ENCODE data around the gene RTTN. TPM values are rescaled to one million over a fixed set of nuclear protein-coding genes. Genes with fewer than 3 reads are reported as not detected.

The RTTN gene
- total RNA-seq, 2 experiments from 2014 or later = 19.8 to 29.7 TPM

DNA sequence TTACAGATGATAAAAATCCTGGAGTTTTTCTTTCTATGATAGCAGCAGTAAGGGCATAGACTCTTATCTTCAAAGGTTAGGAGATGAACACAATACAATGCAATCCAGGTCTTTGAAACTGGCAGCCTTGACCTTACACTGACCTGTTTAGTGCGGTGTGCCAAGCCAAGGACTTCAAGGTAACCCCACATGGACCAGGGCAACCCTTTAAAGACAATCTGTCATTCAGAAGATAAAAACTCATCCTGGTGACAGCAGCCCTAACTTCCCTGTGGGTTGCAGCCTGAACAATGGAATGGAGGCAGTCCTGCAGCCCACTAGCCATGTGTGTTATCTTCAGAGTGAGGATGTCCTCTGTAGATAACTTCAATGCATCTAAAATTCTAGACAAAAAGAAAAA lies 78.1 kb downstream of the RTTN start:
- CTCF ChIA-PET (ENCODE audit: unreplicated experiment) = no interaction called here
- H3K9me2 ChIP-seq (ENCODE audit: insufficient read depth, low read length) = no peaks in the 10 kb centered on the region
- TF ChIP-seq, protein P1, sequence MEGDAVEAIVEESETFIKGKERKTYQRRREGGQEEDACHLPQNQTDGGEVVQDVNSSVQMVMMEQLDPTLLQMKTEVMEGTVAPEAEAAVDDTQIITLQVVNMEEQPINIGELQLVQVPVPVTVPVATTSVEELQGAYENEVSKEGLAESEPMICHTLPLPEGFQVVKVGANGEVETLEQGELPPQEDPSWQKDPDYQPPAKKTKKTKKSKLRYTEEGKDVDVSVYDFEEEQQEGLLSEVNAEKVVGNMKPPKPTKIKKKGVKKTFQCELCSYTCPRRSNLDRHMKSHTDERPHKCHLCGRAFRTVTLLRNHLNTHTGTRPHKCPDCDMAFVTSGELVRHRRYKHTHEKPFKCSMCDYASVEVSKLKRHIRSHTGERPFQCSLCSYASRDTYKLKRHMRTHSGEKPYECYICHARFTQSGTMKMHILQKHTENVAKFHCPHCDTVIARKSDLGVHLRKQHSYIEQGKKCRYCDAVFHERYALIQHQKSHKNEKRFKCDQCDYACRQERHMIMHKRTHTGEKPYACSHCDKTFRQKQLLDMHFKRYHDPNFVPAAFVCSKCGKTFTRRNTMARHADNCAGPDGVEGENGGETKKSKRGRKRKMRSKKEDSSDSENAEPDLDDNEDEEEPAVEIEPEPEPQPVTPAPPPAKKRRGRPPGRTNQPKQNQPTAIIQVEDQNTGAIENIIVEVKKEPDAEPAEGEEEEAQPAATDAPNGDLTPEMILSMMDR (conservative IDR thresholded peaks at IDR 0.05; ENCODE audit: low read length) = no peak
- TF ChIP-seq EZH2phosphoT487 (IDR thresholded peaks at IDR 0.05; ENCODE audit: borderline replicate concordance, low read depth, low read length) = no peak

DNA sequence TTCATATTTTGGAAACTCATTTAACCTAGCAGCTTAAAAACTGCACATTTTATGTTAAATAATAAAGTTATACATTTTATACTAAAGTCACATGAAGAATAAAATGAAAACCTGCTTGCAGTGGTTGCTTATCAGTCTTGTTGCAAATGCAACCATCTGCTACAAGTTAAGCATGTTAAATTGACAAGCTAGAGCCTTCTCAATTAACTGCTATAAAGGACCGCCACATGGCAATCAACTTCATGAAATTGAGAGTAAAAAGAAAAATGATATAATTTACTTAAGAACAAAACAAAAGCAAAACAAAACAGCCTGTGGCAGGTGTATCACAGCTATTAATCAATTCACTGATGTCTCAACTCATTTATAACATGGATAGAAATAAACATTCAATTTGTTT lies 78.7 kb downstream of the RTTN start:
- H3K36me3 ChIP-seq (ENCODE audit: insufficient read depth, low read length) = peaks cover 10% of the 10 kb centered on the region; the same call in 1 of the 2 replicates
- H3K4me1 ChIP-seq (ENCODE audit: insufficient read depth, low read length, poor library complexity, severe bottlenecking) = no peaks in the 10 kb centered on the region
- H3K9me2 ChIP-seq (ENCODE audit: insufficient read depth, low read length) = no peaks in the 10 kb centered on the region
- POLR2A ChIA-PET = no interaction called here
- BruUV-seq (replicated peaks) = no TSS peak
- H4K20me1 ChIP-seq (ENCODE audit: insufficient read depth, low read length) = no peaks in the 10 kb centered on the region
- no peak overlapping the region for H3K27ac ChIP-seq (ENCODE audit: low read depth, low read length, poor library complexity, severe bottlenecking)
- no peak overlapping the region for H3K4me2 ChIP-seq (ENCODE audit: low read length)
- CTCF ChIA-PET (ENCODE audit: unreplicated experiment) = no interaction called here
- H2AFZ ChIP-seq (ENCODE audit: low read length) = no peak overlapping the region
- no peak for DNase-seq (ENCODE audit: low spot score)
- H3K4me3 ChIP-seq (ENCODE audit: low read depth, low read length, poor library complexity, severe bottlenecking) = no peak overlapping the region
- TF ChIP-seq EZH2phosphoT487 (IDR thresholded peaks at IDR 0.05; ENCODE audit: borderline replicate concordance, low read depth, low read length) = no peak
- TF ChIP-seq, protein P1 (conservative IDR thresholded peaks at IDR 0.05; ENCODE audit: low read length) = no peak
- intact Hi-C loops (cut with micrococcal nuclease; ENCODE audit: unreplicated experiment) = no loop called here
- no peaks in the 10 kb centered on the region for H3K79me2 ChIP-seq (ENCODE audit: insufficient read depth, low read depth, low read length)
- H3K9me3 ChIP-seq (ENCODE audit: low read length) = no peaks in the 10 kb centered on the region

More for the DNA sequence above, 78.1 kb downstream of the RTTN start:
- no peaks in the 10 kb centered on the region for H3K79me2 ChIP-seq (ENCODE audit: insufficient read depth, low read depth, low read length)
- no peaks in the 10 kb centered on the region for H4K20me1 ChIP-seq (ENCODE audit: insufficient read depth, low read length)
- BruUV-seq (replicated peaks) = no TSS peak
- peaks cover 10% of the 10 kb centered on the region; the same call in 1 of the 2 replicates for H3K36me3 ChIP-seq (ENCODE audit: insufficient read depth, low read length)
- H3K4me3 ChIP-seq (ENCODE audit: low read depth, low read length, poor library complexity, severe bottlenecking) = no peak overlapping the region
- no peaks in the 10 kb centered on the region for H3K9me3 ChIP-seq (ENCODE audit: low read length)
- no peak overlapping the region for H3K4me2 ChIP-seq (ENCODE audit: low read length)
- H2AFZ ChIP-seq (ENCODE audit: low read length) = no peak overlapping the region
- intact Hi-C loops (cut with micrococcal nuclease; ENCODE audit: unreplicated experiment) = no loop called here
- H3K4me1 ChIP-seq (ENCODE audit: insufficient read depth, low read length, poor library complexity, severe bottlenecking) = no peaks in the 10 kb centered on the region
- DNase-seq (ENCODE audit: low spot score) = no peak
- POLR2A ChIA-PET = no interaction called here
- no peak overlapping the region for H3K27ac ChIP-seq (ENCODE audit: low read depth, low read length, poor library complexity, severe bottlenecking)

DNA sequence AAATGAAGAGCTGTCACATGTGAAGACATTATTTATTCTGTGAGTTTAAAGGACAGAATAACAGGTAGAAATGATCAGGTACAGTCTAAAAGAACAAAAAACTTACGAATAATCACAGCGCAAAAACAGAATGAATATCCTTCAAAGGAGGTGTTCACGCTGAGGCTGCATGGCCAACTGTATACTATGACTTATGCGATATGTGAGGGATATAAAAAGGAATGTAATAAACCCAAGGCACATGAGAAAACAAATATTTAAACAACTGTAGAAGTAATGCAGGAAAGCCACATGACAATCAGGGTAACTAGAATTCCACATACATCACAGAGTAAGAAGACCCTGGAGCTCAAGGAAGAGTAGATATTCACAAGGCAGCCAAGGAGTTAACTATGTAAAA lies 81.3 kb downstream of the RTTN start:
- POLR2A ChIA-PET = interaction anchor here (0.6 kb wide), 1 partner anchor 390 kb away, joined by 5 read pairs; no protein-coding TSS in a partner anchor
- no peaks in the 10 kb centered on the region for H3K9me2 ChIP-seq (ENCODE audit: insufficient read depth, low read length)
- BruUV-seq (replicated peaks) = no TSS peak
- H4K20me1 ChIP-seq (ENCODE audit: insufficient read depth, low read length) = no peaks in the 10 kb centered on the region
- H3K4me2 ChIP-seq (ENCODE audit: low read length) = no peak overlapping the region
- no peaks in the 10 kb centered on the region for H3K4me1 ChIP-seq (ENCODE audit: insufficient read depth, low read length, poor library complexity, severe bottlenecking)
- TF ChIP-seq, protein P1 (conservative IDR thresholded peaks at IDR 0.05; ENCODE audit: low read length) = no peak
- no peak for TF ChIP-seq EZH2phosphoT487 (IDR thresholded peaks at IDR 0.05; ENCODE audit: borderline replicate concordance, low read depth, low read length)
- H3K36me3 ChIP-seq (ENCODE audit: insufficient read depth, low read length) = peaks cover 6% of the 10 kb centered on the region; the same call in 1 of the 2 replicates
- CTCF ChIA-PET (ENCODE audit: unreplicated experiment) = no interaction called here
- intact Hi-C loops (cut with micrococcal nuclease; ENCODE audit: unreplicated experiment) = no loop called here
- H3K27ac ChIP-seq (ENCODE audit: low read depth, low read length, poor library complexity, severe bottlenecking) = no peak overlapping the region
- no peak for DNase-seq (ENCODE audit: low spot score)
- H3K79me2 ChIP-seq (ENCODE audit: insufficient read depth, low read depth, low read length) = no peaks in the 10 kb centered on the region
- H3K4me3 ChIP-seq (ENCODE audit: low read depth, low read length, poor library complexity, severe bottlenecking) = no peak overlapping the region
- H2AFZ ChIP-seq (ENCODE audit: low read length) = no peak overlapping the region
- no peaks in the 10 kb centered on the region for H3K9me3 ChIP-seq (ENCODE audit: low read length)

All from OCI-LY7 (cell line).